HG02943 (cell line): ENCODE results near the gene ODAD4.
A peak's percentile ranks its signal among the peaks of the same experiment; 100 is the strongest.

Source experiments
- ATAC-seq: cut with Tn5 transposase; IDR thresholded peaks from one replicate; pipeline ENCODE4 v1.9.1; 2021; ENCODE audit warnings: mild to moderate bottlenecking, low read depth, moderate library complexity; ENCODE audit not compliant: unreplicated experiment

ODAD4 gene

GRCh38 chr17:41930009-41930832 is at the start of gene ODAD4:
Gene ODAD4 (plus strand): TSS chr17:41930617. CDS start chr17:41930724, 107 bp downstream.
- ATAC-seq: peak; percentile 89

GRCh38 chr17:41882756-41883155 is 47.7 kb upstream of the ODAD4 start:
- no peak for ATAC-seq

- ATAC-seq: no peak
These were observed 44.7 kb upstream of the ODAD4 start for GRCh38 chr17:41885733-41886132.

GRCh38 chr17:41888332-41888965 is 42.0 kb upstream of the ODAD4 start:
- ATAC-seq: no peak

GRCh38 chr17:41891135-41892020 is 39.0 kb upstream of the ODAD4 start:
- ATAC-seq: no peak

GRCh38 chr17:41892021-41892376 is 38.4 kb upstream of the ODAD4 start:
- ATAC-seq: no peak

- no peak for ATAC-seq
These were observed 37.0 kb upstream of the ODAD4 start for GRCh38 chr17:41893384-41893783.

- ATAC-seq: no peak
These were observed 35.6 kb upstream of the ODAD4 start for GRCh38 chr17:41894791-41895331.

- ATAC-seq: no peak
These were observed 34.8 kb upstream of the ODAD4 start for GRCh38 chr17:41895617-41896016.

GRCh38 chr17:41896726-41897125 is 33.7 kb upstream of the ODAD4 start:
- no peak for ATAC-seq

- no peak for ATAC-seq
These were observed 28.8 kb upstream of the ODAD4 start for GRCh38 chr17:41901646-41902045.

- no peak for ATAC-seq
These were observed 26.1 kb upstream of the ODAD4 start for GRCh38 chr17:41904242-41904841.

- ATAC-seq: no peak
These were observed 25.2 kb upstream of the ODAD4 start for GRCh38 chr17:41905172-41905571.

- no peak for ATAC-seq
These were observed 23.8 kb upstream of the ODAD4 start for GRCh38 chr17:41906465-41907184.

GRCh38 chr17:41907185-41907556 is 23.2 kb upstream of the ODAD4 start:
- no peak for ATAC-seq

GRCh38 chr17:41907633-41908539 is 22.5 kb upstream of the ODAD4 start:
- no peak for ATAC-seq

- no peak for ATAC-seq
These were observed 21.3 kb upstream of the ODAD4 start for GRCh38 chr17:41909088-41909487.

GRCh38 chr17:41910701-41911391 is 19.6 kb upstream of the ODAD4 start:
- no peak for ATAC-seq
